Stimulated activated naive B cell treated with anti-CD40 and anti-IgM and Interleukin-4, amounts not matched to agents 10 μg/mL and 1 μg/mL and 100 μg/mL, for 72 hours (primary cell): Measurements from ENCODE around the gene ZDHHC4.

ENCODE experiments used
- ATAC-seq, 2 donors: fragments of 150-1000 bp; cut with Tn5 transposase; replicated peaks; 2 replicates each; pipeline ENCODE4 v1.10.0; 2021; ENCODE audit warnings: moderate library complexity in 1 of 2
- DNase-seq: peaks from one replicate; pipeline ENCODE4 v3.0.0; 2021
- H3K27ac Mint-ChIP-seq: one replicate; pipeline ENCODE4 v1.8.0; 2022; ENCODE audit warnings: mild to moderate bottlenecking, mixed read lengths
- H3K27me3 Mint-ChIP-seq, 2 donors: one replicate each; pipeline ENCODE4 v1.8.0; 2022; ENCODE audit warnings: mixed read lengths in 2 of 2
- H3K36me3 Mint-ChIP-seq, 2 donors: one replicate each; pipeline ENCODE4 v1.8.0; 2022; ENCODE audit warnings: mixed read lengths in 2 of 2, mild to moderate bottlenecking in 1 of 2
- H3K4me1 Mint-ChIP-seq, 2 donors: one replicate each; pipeline ENCODE4 v1.8.0; 2022; ENCODE audit warnings: mixed read lengths in 2 of 2, mild to moderate bottlenecking in 1 of 2
- H3K4me3 Mint-ChIP-seq, 2 donors: one replicate each; pipeline ENCODE4 v1.8.0; 2022; ENCODE audit warnings: mild to moderate bottlenecking in 2 of 2, mixed read lengths in 2 of 2, moderate library complexity in 1 of 2
- H3K9me3 Mint-ChIP-seq, 2 donors: one replicate each; pipeline ENCODE4 v1.8.0; 2022; ENCODE audit warnings: mixed read lengths in 2 of 2, mild to moderate bottlenecking in 1 of 2

ZDHHC4 gene

GRCh38 chr7:6577369-6578113, at the start of gene ZDHHC4:
Gene ZDHHC4, plus strand, starts transcription at chr7:6577454. Its CDS starts 3,108 bp downstream, at chr7:6580562.
- Mint-ChIP-seq H3K4me1 (peaks cover 20 to 37% of the 10 kb centered on the region in 2 donors), H3K27ac (peak within 1 kb of the TSS; percentile 97), H3K9me3 (no peaks in the 10 kb centered on the region), H3K4me3 (peak within 1 kb of the TSS; percentile 96), H3K27me3 (no peaks in the 10 kb centered on the region), H3K36me3 (peaks cover 23 to 31% of the 10 kb centered on the region in 2 donors)
- ATAC-seq: peak; percentile 96 to 99
- DNase-seq: peak; percentile 88

GRCh38 chr7:6528401-6529130, 48.7 kb upstream of the ZDHHC4 start:
- no peak for DNase-seq
- no peaks in the 10 kb centered on the region for H3K36me3 Mint-ChIP-seq
- no peak for ATAC-seq
- H3K4me1 Mint-ChIP-seq: peaks cover 30 to 50% of the 10 kb centered on the region in 2 donors
- no peak overlapping the region for H3K27ac Mint-ChIP-seq
- H3K27me3 Mint-ChIP-seq: peaks cover 11 to 23% of the 10 kb centered on the region in 2 donors
- no peaks in the 10 kb centered on the region for H3K9me3 Mint-ChIP-seq
- no peak overlapping the region for H3K4me3 Mint-ChIP-seq

GRCh38 chr7:6529643-6530042, 47.6 kb upstream of the ZDHHC4 start:
- ATAC-seq: no peak
- DNase-seq: no peak
- H3K4me1 Mint-ChIP-seq: peaks cover 37 to 60% of the 10 kb centered on the region in 2 donors
- no peaks in the 10 kb centered on the region for H3K36me3 Mint-ChIP-seq
- no peaks in the 10 kb centered on the region for H3K9me3 Mint-ChIP-seq
- H3K27ac Mint-ChIP-seq: no peak overlapping the region
- H3K27me3 Mint-ChIP-seq: peaks cover 11 to 20% of the 10 kb centered on the region in 2 donors
- H3K4me3 Mint-ChIP-seq: peak overlapping the region; percentile 86 to 89

- no peaks in the 10 kb centered on the region for H3K9me3 Mint-ChIP-seq
- peak; percentile 70 to 84 for ATAC-seq
- H3K36me3 Mint-ChIP-seq: no peaks in the 10 kb centered on the region
- H3K4me3 Mint-ChIP-seq: peak overlapping the region; percentile 86 to 89
- H3K4me1 Mint-ChIP-seq: peaks cover 42 to 69% of the 10 kb centered on the region in 2 donors
- H3K27me3 Mint-ChIP-seq: peaks cover 19 to 27% of the 10 kb centered on the region in 2 donors
- DNase-seq: peak; percentile 52
- peak overlapping the region; percentile 81 for H3K27ac Mint-ChIP-seq
Observed at GRCh38 chr7:6530626-6531491, 46.4 kb upstream of the ZDHHC4 start.

GRCh38 chr7:6531492-6532279, 45.6 kb upstream of the ZDHHC4 start:
- H3K9me3 Mint-ChIP-seq: no peaks in the 10 kb centered on the region
- ATAC-seq: peak; percentile 36 to 52
- H3K4me3 Mint-ChIP-seq: peak overlapping the region; percentile 86 to 89
- no peak for DNase-seq
- no peaks in the 10 kb centered on the region for H3K36me3 Mint-ChIP-seq
- H3K4me1 Mint-ChIP-seq: peaks cover 43 to 70% of the 10 kb centered on the region in 2 donors
- H3K27me3 Mint-ChIP-seq: peaks cover 21 to 27% of the 10 kb centered on the region in 2 donors
- peak overlapping the region; percentile 81 for H3K27ac Mint-ChIP-seq

GRCh38 chr7:6532516-6532915, 44.7 kb upstream of the ZDHHC4 start:
- ATAC-seq (no peak), DNase-seq (no peak)
- Mint-ChIP-seq H3K4me3 (peak overlapping the region; percentile 56 to 89), H3K36me3 (no peaks in the 10 kb centered on the region), H3K27me3 (peaks cover 13 to 19% of the 10 kb centered on the region in 2 donors), H3K27ac (no peak overlapping the region), H3K4me1 (peaks cover 35 to 61% of the 10 kb centered on the region in 2 donors), H3K9me3 (no peaks in the 10 kb centered on the region)

GRCh38 chr7:6533893-6534495, 43.3 kb upstream of the ZDHHC4 start:
- Mint-ChIP-seq H3K9me3 (no peaks in the 10 kb centered on the region), H3K4me1 (peaks cover 34 to 59% of the 10 kb centered on the region in 2 donors), H3K27ac (peak overlapping the region; percentile 9), H3K4me3 (peak overlapping the region; percentile 26 to 38), H3K27me3 (peaks cover 25 to 27% of the 10 kb centered on the region in 2 donors), H3K36me3 (no peaks in the 10 kb centered on the region)
- peak; percentile 18 to 24 for ATAC-seq
- DNase-seq: no peak

GRCh38 chr7:6536262-6537260, 40.7 kb upstream of the ZDHHC4 start:
- Mint-ChIP-seq H3K27me3 (peaks cover 25 to 30% of the 10 kb centered on the region in 2 donors), H3K4me3 (peak overlapping the region in 1 of 2 donors; percentile 51), H3K27ac (no peak overlapping the region), H3K9me3 (no peaks in the 10 kb centered on the region), H3K36me3 (no peaks in the 10 kb centered on the region), H3K4me1 (peaks cover 26 to 38% of the 10 kb centered on the region in 2 donors)
- DNase-seq (peak; percentile 19), ATAC-seq (peak; percentile 23 to 44)

GRCh38 chr7:6542368-6542767, 34.9 kb upstream of the ZDHHC4 start:
- ATAC-seq (no peak), DNase-seq (no peak)
- no peaks in the 10 kb centered on the region for H3K36me3 Mint-ChIP-seq
- peaks cover 13 to 16% of the 10 kb centered on the region in 2 donors for H3K4me1 Mint-ChIP-seq
- H3K4me3 Mint-ChIP-seq: no peak overlapping the region
- no peak overlapping the region for H3K27ac Mint-ChIP-seq
- H3K27me3 Mint-ChIP-seq: peaks cover 19 to 23% of the 10 kb centered on the region in 2 donors
- peaks cover 0 to under 1% of the 10 kb centered on the region in 2 donors for H3K9me3 Mint-ChIP-seq

- ATAC-seq (peak; percentile 67 to 82), DNase-seq (no peak)
- no peaks in the 10 kb centered on the region for H3K36me3 Mint-ChIP-seq
- no peak overlapping the region for H3K27ac Mint-ChIP-seq
- H3K4me1 Mint-ChIP-seq: peaks cover 13 to 16% of the 10 kb centered on the region in 2 donors
- H3K4me3 Mint-ChIP-seq: no peak overlapping the region
- peaks cover 0 to 2% of the 10 kb centered on the region in 2 donors for H3K9me3 Mint-ChIP-seq
- H3K27me3 Mint-ChIP-seq: peaks cover 4% of the 10 kb centered on the region in 2 donors
Observed at GRCh38 chr7:6545398-6546126, 31.7 kb upstream of the ZDHHC4 start.

GRCh38 chr7:6546498-6547251, 30.6 kb upstream of the ZDHHC4 start:
- H3K4me3 Mint-ChIP-seq: peak overlapping the region in 1 of 2 donors; percentile 5
- ATAC-seq: no peak

More at GRCh38 chr7:6546498-6547251, 30.6 kb upstream of the ZDHHC4 start:
- DNase-seq: no peak
- no peak overlapping the region for H3K27ac Mint-ChIP-seq
- no peaks in the 10 kb centered on the region for H3K36me3 Mint-ChIP-seq
- H3K27me3 Mint-ChIP-seq: peaks cover 4% of the 10 kb centered on the region in 2 donors
- H3K4me1 Mint-ChIP-seq: peaks cover 13 to 16% of the 10 kb centered on the region in 2 donors
- H3K9me3 Mint-ChIP-seq: peaks cover 0 to 2% of the 10 kb centered on the region in 2 donors
